Measurements from ENCODE around the gene DDX39A. TPM values are rescaled to one million over a fixed set of nuclear protein-coding genes. Genes with fewer than 3 reads are reported as not detected.
"Not testable (repeated sequence)": the region's sequence is repeated elsewhere in the genome, so short reads cannot be mapped to it uniquely, and the experiment has no call there.

Gene DDX39A
- polyA plus RNA-seq, 6 donors from 2014 or later, result 110 to 169 (median 132) TPM

DNA sequence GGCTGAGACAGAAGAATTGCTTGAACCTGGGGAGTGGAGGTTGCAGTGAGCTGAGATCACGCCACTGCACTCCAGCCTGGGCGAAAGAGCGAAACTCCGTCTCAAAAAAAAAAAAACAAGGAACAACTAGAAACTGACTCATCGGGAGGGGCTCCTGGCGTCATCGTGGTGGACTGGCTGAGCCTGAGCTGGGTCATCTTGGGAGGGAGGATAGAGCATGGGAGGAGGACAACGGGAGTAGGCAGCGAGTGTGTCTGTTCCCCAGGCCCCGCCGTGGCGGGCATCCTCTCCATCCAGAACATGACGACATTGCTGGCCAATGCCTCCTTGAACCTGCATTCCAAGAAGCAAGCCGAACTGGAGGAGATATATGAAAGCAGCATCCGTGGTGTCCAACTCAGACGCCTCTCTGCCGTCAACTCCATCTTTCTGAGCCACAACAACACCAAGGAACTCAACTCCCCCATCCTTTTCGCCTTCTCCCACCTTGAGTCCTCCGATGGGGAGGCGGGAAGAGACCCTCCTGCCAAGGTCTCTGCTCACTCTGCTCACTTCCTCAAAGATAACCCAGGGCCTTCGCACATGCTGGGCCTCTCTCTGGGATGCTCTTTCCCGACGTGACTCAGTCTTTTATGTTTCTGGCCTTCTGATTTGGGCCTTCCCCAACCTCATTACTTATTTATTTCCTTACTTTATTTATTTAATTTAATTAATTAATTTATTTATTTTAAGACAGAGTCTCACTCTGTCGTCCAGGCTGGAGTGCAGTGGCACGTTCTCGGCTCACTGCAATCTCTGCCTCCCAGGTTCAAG, 16.6 kb downstream of the DDX39A start:
- peak overlapping the region in 4 of 8 donors; percentile 16 to 47 (median 40) for H3K4me3 Mint-ChIP-seq

DNA sequence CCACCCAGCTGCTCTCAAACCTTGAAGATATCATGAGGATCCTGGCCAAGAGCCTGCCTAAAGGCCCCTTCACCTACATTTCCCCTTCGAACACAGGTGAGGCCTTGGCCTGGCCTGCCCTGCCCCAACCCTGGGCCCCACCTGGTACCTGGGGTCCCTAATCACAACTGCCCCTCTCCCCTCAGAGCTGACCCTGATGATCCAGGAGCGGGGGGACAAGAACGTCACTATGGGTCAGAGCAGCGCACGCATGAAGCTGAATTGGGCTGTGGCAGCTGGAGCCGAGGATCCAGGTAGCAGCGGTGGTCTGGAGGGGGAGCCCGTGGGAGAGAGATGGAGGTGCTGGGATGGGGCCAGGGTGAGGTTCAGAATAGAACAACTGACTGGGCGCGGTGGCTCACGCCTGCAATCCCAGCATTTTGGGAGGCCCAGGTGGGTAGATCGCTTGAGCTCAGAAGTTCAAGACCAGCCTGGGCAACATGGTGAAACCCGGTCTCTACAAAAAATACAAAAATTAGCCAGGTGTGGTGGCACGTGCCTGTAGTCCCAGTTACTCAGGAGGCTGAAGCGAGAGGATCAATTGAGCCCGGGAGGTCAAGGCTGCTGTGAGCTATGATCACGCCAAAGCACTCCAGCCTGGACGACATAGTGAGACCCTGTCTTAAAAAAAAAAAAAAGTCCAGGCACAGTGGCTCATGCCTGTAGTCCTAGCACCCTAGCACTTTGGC, 17.5 kb downstream of the DDX39A start:
- Mint-ChIP-seq H3K9me3 (no peaks in the 10 kb centered on the region), H3K27me3 (no peaks in the 10 kb centered on the region), H3K4me3 (peak overlapping the region in 6 of 8 donors; percentile 42 to 88 (median 56)), H3K36me3 (peaks cover 0 to 15% of the 10 kb centered on the region in 2 donors), H3K4me1 (peaks cover 16 to 39% (median 16%) of the 10 kb centered on the region in 3 donors), H3K27ac (peak overlapping the region; percentile 84 to 96 (median 94))
- no peak for ATAC-seq (ENCODE audit: low read depth in 2 of 2)
- DNase-seq, result no peak

More for the DNA sequence above, 16.6 kb downstream of the DDX39A start:
- DNase-seq, result no peak
- ATAC-seq (ENCODE audit: low read depth in 2 of 2), result no peak
- Mint-ChIP-seq H3K4me1 (peaks cover 21 to 43% (median 22%) of the 10 kb centered on the region in 3 donors), H3K27ac (peak overlapping the region in 5 of 6 donors; percentile 78 to 94 (median 91)), H3K9me3 (no peaks in the 10 kb centered on the region), H3K36me3 (peaks cover 0 to 19% of the 10 kb centered on the region in 2 donors), H3K27me3 (no peaks in the 10 kb centered on the region)

DNA sequence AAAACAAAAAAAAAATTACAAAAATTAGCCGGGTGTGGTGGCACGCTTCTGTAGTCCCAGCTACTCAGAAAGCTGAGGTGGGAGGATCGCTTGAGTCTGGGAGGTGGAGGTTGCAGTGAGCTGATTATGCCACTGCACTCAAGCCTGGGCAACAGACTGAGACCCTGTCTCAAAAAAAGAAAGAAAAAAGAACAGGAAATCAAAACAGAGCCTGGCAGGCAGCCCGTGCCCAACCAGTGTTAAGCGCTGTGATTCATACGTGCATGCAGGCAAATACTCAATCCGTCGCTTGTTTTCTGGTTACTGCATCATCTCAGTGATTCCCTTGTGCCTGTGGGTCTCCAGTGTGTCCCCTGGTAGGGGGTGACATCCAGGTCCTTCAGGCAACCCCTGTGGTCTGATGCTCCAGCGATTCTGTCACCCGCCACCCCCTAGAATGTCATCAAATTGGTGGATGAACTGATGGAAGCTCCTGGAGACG, 18.1 kb downstream of the DDX39A start:
- peaks cover 0 to 8% of the 10 kb centered on the region in 2 donors for H3K36me3 Mint-ChIP-seq
- ATAC-seq (ENCODE audit: low read depth in 2 of 2) (peak; percentile 65), DNase-seq (peak; percentile 63)
- peaks cover 10 to 35% (median 11%) of the 10 kb centered on the region in 3 donors for H3K4me1 Mint-ChIP-seq
- H3K4me3 Mint-ChIP-seq, result peak overlapping the region; percentile 9 to 88 (median 65)
- peak overlapping the region; percentile 69 to 96 (median 94) for H3K27ac Mint-ChIP-seq
- no peaks in the 10 kb centered on the region for H3K27me3 Mint-ChIP-seq
- H3K9me3 Mint-ChIP-seq, result no peaks in the 10 kb centered on the region

DNA sequence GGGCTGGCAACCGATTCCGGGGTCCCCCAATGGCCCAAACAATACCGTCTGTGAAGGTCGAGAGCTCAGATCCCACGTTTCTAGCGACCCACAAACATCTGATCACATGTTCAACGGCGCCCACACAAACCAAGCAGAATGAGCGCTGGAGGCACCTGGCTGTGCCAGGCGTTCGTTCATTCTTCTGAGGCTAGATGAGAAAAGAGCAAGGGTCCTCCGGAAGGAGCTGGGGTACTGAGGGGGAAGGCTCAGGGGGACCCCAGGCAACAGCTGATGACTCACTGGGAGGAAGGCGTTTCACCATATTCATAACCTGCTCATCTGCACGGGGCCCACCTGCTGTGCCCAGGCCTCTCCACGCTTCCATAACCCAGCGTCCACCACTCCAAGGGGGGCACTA, 22.0 kb downstream of the DDX39A start:
- Mint-ChIP-seq H3K36me3 (peaks cover 0 to 16% of the 10 kb centered on the region in 2 donors), H3K4me1 (peaks cover 11 to 20% (median 15%) of the 10 kb centered on the region in 3 donors), H3K27ac (peak overlapping the region in 1 of 6 donors; percentile 91)
- not testable (repeated sequence) for H3K4me3 Mint-ChIP-seq; ATAC-seq (ENCODE audit: low read depth in 2 of 2); DNase-seq; H3K27me3 Mint-ChIP-seq; H3K9me3 Mint-ChIP-seq

DNA sequence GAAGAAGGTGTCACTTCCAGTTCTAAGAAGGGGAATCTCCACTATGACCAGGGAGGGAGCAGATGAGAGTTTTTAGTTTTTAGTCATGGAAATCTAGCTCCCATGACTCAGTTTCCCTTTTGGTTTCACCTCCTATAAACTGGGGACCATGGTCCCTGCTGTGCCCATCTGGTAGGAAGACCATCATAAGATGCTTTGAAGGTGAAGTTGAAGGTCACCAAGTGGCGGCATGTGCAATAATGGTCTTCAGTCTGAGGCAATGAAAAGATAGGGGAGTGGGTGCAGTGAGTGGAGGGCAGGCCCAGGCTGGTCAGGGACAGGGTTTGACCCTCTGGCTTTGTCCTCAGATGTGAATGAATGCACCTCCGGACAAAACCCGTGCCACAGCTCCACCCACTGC, 22.4 kb downstream of the DDX39A start:
- H3K4me3 Mint-ChIP-seq; ATAC-seq (ENCODE audit: low read depth in 2 of 2); DNase-seq; H3K27me3 Mint-ChIP-seq; H3K9me3 Mint-ChIP-seq: not testable (repeated sequence)
- Mint-ChIP-seq H3K27ac (peak overlapping the region in 2 of 6 donors; percentile 87 to 91), H3K4me1 (peaks cover 10 to 19% (median 15%) of the 10 kb centered on the region in 3 donors), H3K36me3 (peaks cover 0 to 14% of the 10 kb centered on the region in 2 donors)

DNA sequence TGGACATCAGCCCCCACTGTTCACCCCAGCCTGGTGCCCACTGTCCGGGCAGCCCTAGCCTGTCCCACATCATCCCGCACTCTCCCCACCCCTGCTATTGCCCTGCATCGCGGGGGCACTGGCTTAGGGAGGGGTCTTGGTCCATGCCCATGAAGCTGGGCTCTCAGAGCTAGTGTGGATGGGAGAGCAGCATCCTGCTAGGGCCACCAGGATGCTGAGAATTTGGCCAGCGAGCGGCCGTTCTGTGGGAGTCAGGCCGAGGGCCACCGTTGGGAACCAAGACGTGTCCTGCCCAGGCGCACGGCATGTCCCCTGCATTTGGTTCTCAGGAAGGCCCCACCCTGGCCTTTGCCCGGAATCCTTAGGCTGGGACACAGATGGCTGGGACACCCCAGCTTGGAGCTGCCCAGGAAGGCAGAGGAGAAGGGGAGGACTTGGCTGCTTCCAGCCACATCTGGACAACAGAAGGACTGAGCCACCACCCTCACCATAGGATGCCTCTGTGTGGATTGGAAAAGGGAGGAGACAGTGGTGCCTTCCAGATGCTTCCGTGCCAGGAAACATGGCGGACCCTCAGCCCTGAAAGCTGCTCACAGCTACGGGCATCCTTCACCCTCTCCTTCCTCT, 23.3 kb downstream of the DDX39A start:
- Mint-ChIP-seq H3K27me3 (no peaks in the 10 kb centered on the region), H3K36me3 (peaks cover 2 to 13% of the 10 kb centered on the region in 2 donors), H3K4me3 (no peak overlapping the region), H3K9me3 (no peaks in the 10 kb centered on the region), H3K27ac (peak overlapping the region in 3 of 6 donors; percentile 37 to 91 (median 87)), H3K4me1 (peaks cover 5 to 12% (median 12%) of the 10 kb centered on the region in 3 donors)
- DNase-seq (no peak), ATAC-seq (ENCODE audit: low read depth in 2 of 2) (peak in 1 of 2 donors; percentile 5)

DNA sequence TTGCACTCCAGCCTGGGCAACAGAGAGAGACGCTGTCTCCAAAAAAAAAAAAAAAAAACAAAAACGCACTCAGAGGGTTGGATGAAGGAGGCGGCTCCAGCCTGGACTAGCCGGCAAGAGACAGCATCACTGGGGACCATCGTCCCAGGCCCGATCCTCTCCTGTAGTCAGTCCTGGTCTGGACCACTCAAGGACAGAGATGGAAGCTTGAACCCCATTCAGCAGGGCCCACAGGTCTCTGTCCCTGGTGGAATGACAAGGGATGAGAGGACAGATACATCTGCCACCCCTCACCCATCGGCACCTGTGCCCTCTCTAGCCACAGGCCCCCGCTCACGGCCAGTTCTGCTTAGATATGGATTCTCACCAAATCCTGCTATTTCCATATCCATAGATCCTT, 23.9 kb downstream of the DDX39A start:
- no peaks in the 10 kb centered on the region for H3K27me3 Mint-ChIP-seq
- no peak for DNase-seq
- peak in 1 of 2 donors; percentile 5 for ATAC-seq (ENCODE audit: low read depth in 2 of 2)
- no peak overlapping the region for H3K4me3 Mint-ChIP-seq
- H3K27ac Mint-ChIP-seq, result peak overlapping the region in 2 of 6 donors; percentile 42 to 91
- peaks cover 5 to 12% (median 8%) of the 10 kb centered on the region in 3 donors for H3K4me1 Mint-ChIP-seq
- H3K9me3 Mint-ChIP-seq, result no peaks in the 10 kb centered on the region
- H3K36me3 Mint-ChIP-seq, result peaks cover 4 to 17% of the 10 kb centered on the region in 2 donors

DNA sequence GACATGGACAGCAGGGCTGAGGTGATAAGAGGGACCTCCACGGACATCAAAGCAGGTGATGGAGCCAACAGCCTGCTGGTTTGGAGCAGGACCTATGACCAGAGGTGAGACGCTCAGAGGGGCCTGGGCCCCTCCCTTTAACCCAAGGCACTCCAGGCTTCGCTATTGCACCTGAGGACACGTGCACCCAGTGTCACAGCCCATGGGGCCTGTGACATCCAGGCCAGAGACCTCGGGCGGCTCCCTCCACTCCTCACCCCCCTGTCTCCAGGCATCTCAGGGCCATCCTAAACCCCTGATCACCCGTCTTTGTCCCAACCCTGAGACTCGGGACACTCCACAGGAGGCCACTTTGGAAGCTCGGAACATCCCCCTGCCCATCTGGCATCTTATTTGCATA, 25.0 kb downstream of the DDX39A start:
- H3K4me3 Mint-ChIP-seq, result no peak overlapping the region
- peaks cover 8 to 12% (median 9%) of the 10 kb centered on the region in 3 donors for H3K4me1 Mint-ChIP-seq
- H3K27ac Mint-ChIP-seq, result peak overlapping the region in 2 of 6 donors; percentile 74 to 91
- peak in 1 of 2 donors; percentile 3 for ATAC-seq (ENCODE audit: low read depth in 2 of 2)
- H3K36me3 Mint-ChIP-seq, result peaks cover 4 to 17% of the 10 kb centered on the region in 2 donors
- no peaks in the 10 kb centered on the region for H3K27me3 Mint-ChIP-seq
- H3K9me3 Mint-ChIP-seq, result no peaks in the 10 kb centered on the region
- no peak for DNase-seq

DNA sequence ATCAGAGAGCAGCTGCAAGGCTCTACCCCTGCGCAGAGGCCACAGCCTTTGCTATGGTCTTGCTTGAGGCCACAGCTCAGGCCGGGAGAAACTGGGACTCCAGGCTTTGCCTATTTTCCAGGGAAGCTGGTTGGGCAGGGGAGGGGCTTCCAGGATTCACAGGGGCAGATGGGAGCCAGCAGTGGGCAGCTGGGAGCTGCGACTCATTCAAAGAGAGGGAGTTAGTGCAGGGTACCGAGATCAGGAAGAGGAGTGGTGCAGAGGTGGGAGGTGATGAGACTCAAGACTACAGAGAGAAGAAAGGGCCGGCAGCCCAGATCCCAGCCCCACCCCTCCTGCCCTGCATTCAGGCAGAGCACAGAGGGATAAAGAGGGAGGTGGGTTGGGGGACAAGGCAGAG, 25.8 kb downstream of the DDX39A start:
- ATAC-seq (ENCODE audit: low read depth in 2 of 2) (no peak), DNase-seq (no peak)
- Mint-ChIP-seq H3K27me3 (no peaks in the 10 kb centered on the region), H3K36me3 (peaks cover 4 to 24% of the 10 kb centered on the region in 2 donors), H3K4me1 (peaks cover 12 to 18% (median 14%) of the 10 kb centered on the region in 3 donors), H3K9me3 (no peaks in the 10 kb centered on the region), H3K4me3 (no peak overlapping the region), H3K27ac (peak overlapping the region in 3 of 6 donors; percentile 64 to 91 (median 76))

DNA sequence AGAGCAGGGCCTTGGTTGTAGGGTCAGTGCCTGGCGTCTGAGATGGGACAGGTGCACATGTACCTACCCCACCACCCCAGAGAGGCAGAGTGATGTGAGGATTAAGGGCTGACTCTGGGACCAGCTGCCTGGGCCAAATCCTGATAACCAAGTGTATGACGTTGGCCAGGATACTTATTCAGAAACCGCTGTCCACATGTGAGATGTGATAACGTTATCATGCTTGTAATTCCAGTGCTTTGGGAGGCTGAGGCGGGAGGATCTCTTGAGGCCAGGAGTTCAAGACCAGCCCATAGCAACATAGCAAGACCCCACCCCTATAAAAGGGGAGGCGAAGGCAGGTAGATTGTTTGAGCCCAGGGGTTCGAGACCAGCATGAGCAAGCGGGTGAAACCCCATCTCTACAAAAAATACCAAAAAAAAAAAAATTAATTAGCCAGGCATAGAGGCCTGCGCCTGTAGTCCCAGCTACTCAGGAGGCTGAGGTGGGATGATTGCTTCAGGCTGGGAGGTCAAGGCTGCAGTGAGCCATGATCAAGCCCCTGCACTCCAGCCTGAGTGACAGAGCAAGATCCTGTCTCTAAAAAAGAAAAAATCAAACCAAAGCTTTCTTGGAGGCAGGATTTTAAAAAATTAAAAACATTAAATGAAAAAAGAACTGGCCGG, 27.9 kb downstream of the DDX39A start:
- Mint-ChIP-seq H3K27me3 (no peaks in the 10 kb centered on the region), H3K36me3 (peaks cover 4 to 24% of the 10 kb centered on the region in 2 donors)

DNA sequence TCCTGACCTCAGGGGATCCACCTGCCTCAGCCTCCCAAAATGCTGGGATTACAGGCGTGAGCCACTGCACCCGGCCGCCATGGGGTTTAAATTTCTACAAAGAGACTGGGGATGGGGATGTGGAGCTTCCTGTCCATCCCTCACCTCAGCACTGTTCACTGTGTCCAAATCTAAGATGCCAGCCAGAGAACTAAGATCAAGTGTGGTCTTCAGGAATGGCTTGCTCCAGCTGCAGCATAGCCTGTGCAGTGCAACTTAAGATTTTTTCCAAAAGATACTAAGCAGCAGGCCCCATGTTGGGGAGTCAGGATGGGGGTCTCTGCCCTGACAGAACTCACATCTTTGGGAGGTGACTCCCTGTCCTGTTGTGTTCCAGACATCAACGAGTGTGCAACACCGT, 28.6 kb downstream of the DDX39A start:
- H3K4me1 Mint-ChIP-seq, result peaks cover 9 to 17% (median 15%) of the 10 kb centered on the region in 3 donors
- no peaks in the 10 kb centered on the region for H3K9me3 Mint-ChIP-seq
- H3K36me3 Mint-ChIP-seq, result peaks cover 4 to 24% of the 10 kb centered on the region in 2 donors
- DNase-seq (no peak), ATAC-seq (ENCODE audit: low read depth in 2 of 2) (no peak)
- no peaks in the 10 kb centered on the region for H3K27me3 Mint-ChIP-seq
- no peak overlapping the region for H3K4me3 Mint-ChIP-seq
- H3K27ac Mint-ChIP-seq, result peak overlapping the region in 1 of 6 donors; percentile 20

More for the DNA sequence above, 27.9 kb downstream of the DDX39A start:
- ATAC-seq (ENCODE audit: low read depth in 2 of 2) (no peak), DNase-seq (no peak)
- Mint-ChIP-seq H3K4me1 (peaks cover 7 to 15% (median 14%) of the 10 kb centered on the region in 3 donors), H3K9me3 (no peaks in the 10 kb centered on the region), H3K4me3 (peak overlapping the region in 2 of 8 donors; percentile 16 to 42), H3K27ac (peak overlapping the region in 5 of 6 donors; percentile 20 to 58 (median 44))

DNA sequence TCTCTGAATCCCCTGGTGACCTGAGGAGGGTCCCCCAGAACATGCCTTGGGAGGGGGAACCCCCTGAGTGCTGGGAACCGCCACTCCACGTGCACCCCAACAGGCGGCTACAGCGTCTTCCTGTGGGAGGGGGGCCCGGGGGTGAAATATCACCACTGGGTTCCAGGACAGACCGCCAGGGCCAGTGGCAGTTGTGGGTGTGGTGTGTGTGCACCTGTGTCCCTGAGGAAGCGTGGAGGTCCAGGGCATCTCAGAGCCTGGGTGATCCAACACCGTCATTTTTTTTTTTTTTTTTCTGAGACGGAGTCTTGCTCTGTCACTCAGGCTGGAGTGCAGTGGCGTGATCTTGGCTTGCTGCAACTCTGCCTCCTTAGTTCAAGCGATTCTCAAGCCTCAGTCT, 33.6 kb downstream of the DDX39A start:
- Mint-ChIP-seq H3K27ac (peak overlapping the region; percentile 90 to 97 (median 94)), H3K36me3 (peaks cover 0 to 8% of the 10 kb centered on the region in 2 donors), H3K4me3 (peak overlapping the region; percentile 69 to 97 (median 83)), H3K9me3 (no peaks in the 10 kb centered on the region), H3K27me3 (no peaks in the 10 kb centered on the region), H3K4me1 (peaks cover 33 to 53% (median 48%) of the 10 kb centered on the region in 3 donors)
- ATAC-seq (ENCODE audit: low read depth in 2 of 2), result no peak
- DNase-seq, result no peak

Measured in naive B cell (primary cell).